ENCODE data around the gene MAGEB2.
"Not testable (repeated sequence)": the region's sequence is repeated elsewhere in the genome, so short reads cannot be mapped to it uniquely, and the experiment has no call there.

MAGEB2 gene

GRCh38 chrX:30215357-30215843 lies at the start of gene MAGEB2:
TSS of gene MAGEB2 (plus strand) at chrX:30215563. CDS start at chrX:30218581, 3,018 bp downstream.
- Mint-ChIP-seq H3K27ac (no peak within 1 kb of the TSS), H3K4me1 (no peaks in the 10 kb centered on the region), H3K36me3 (no peaks in the 10 kb centered on the region), H3K4me3 (no peak within 1 kb of the TSS), H3K9me3 (peaks cover 3% of the 10 kb centered on the region)
- no peak for DNase-seq (ENCODE audit: low spot score in 2 of 2)
- no peak for ATAC-seq

GRCh38 chrX:30170900-30171299 lies 44.5 kb upstream of the MAGEB2 start:
- no peak for ATAC-seq
- no peaks in the 10 kb centered on the region for H3K36me3 Mint-ChIP-seq
- no peaks in the 10 kb centered on the region for H3K4me1 Mint-ChIP-seq
- H3K9me3 Mint-ChIP-seq: peaks cover 3% of the 10 kb centered on the region
- no peak overlapping the region for H3K4me3 Mint-ChIP-seq
- no peak for DNase-seq (ENCODE audit: low spot score in 2 of 2)
- no peak overlapping the region for H3K27ac Mint-ChIP-seq

- Mint-ChIP-seq H3K27ac (no peak overlapping the region), H3K4me3 (no peak overlapping the region), H3K4me1 (no peaks in the 10 kb centered on the region), H3K36me3 (no peaks in the 10 kb centered on the region), H3K9me3 (peaks cover 4% of the 10 kb centered on the region)
- DNase-seq (ENCODE audit: low spot score in 2 of 2): no peak
- ATAC-seq: no peak
These were observed 34.0 kb upstream of the MAGEB2 start for GRCh38 chrX:30181353-30181752.

GRCh38 chrX:30183554-30183953 lies 31.8 kb upstream of the MAGEB2 start:
- peaks cover 3% of the 10 kb centered on the region for H3K9me3 Mint-ChIP-seq
- H3K4me3 Mint-ChIP-seq: no peak overlapping the region
- no peaks in the 10 kb centered on the region for H3K36me3 Mint-ChIP-seq
- no peak for DNase-seq (ENCODE audit: low spot score in 2 of 2)
- ATAC-seq: no peak
- no peak overlapping the region for H3K27ac Mint-ChIP-seq
- H3K4me1 Mint-ChIP-seq: no peaks in the 10 kb centered on the region

GRCh38 chrX:30190426-30190825 lies 24.9 kb upstream of the MAGEB2 start:
- no peak for DNase-seq (ENCODE audit: low spot score in 2 of 2)
- H3K27ac Mint-ChIP-seq: no peak overlapping the region
- H3K9me3 Mint-ChIP-seq: peaks cover 3% of the 10 kb centered on the region
- no peak overlapping the region for H3K4me3 Mint-ChIP-seq
- H3K4me1 Mint-ChIP-seq: no peaks in the 10 kb centered on the region
- no peaks in the 10 kb centered on the region for H3K36me3 Mint-ChIP-seq
- ATAC-seq: no peak

GRCh38 chrX:30193910-30194309 lies 21.5 kb upstream of the MAGEB2 start:
- H3K4me1 Mint-ChIP-seq; H3K27ac Mint-ChIP-seq; H3K9me3 Mint-ChIP-seq; DNase-seq (ENCODE audit: low spot score in 2 of 2); H3K4me3 Mint-ChIP-seq; H3K36me3 Mint-ChIP-seq; ATAC-seq: not testable (repeated sequence)

GRCh38 chrX:30196322-30196721 lies 19.0 kb upstream of the MAGEB2 start:
- ATAC-seq: no peak
- Mint-ChIP-seq H3K4me3 (no peak overlapping the region), H3K36me3 (no peaks in the 10 kb centered on the region), H3K4me1 (no peaks in the 10 kb centered on the region), H3K27ac (no peak overlapping the region), H3K9me3 (peaks cover 8% of the 10 kb centered on the region)
- no peak for DNase-seq (ENCODE audit: low spot score in 2 of 2)

GRCh38 chrX:30212172-30212571 lies 3.2 kb upstream of the MAGEB2 start:
- DNase-seq (ENCODE audit: low spot score in 2 of 2): no peak
- Mint-ChIP-seq H3K27ac (no peak overlapping the region), H3K9me3 (peaks cover 3% of the 10 kb centered on the region), H3K4me1 (no peaks in the 10 kb centered on the region), H3K36me3 (no peaks in the 10 kb centered on the region), H3K4me3 (no peak overlapping the region)
- ATAC-seq: no peak

GRCh38 chrX:30217465-30217864 lies 2.1 kb downstream of the MAGEB2 start:
- Mint-ChIP-seq H3K4me1 (no peaks in the 10 kb centered on the region), H3K36me3 (no peaks in the 10 kb centered on the region), H3K27ac (no peak overlapping the region), H3K9me3 (no peaks in the 10 kb centered on the region), H3K4me3 (no peak overlapping the region)
- DNase-seq (ENCODE audit: low spot score in 2 of 2) (no peak), ATAC-seq (no peak)

- Mint-ChIP-seq H3K4me3 (no peak overlapping the region), H3K36me3 (no peaks in the 10 kb centered on the region), H3K4me1 (no peaks in the 10 kb centered on the region), H3K27ac (no peak overlapping the region), H3K9me3 (no peaks in the 10 kb centered on the region)
- no peak for ATAC-seq
- no peak for DNase-seq (ENCODE audit: low spot score in 2 of 2)
These were observed 4.0 kb downstream of the MAGEB2 start for GRCh38 chrX:30219372-30219771.

GRCh38 chrX:30220661-30221060 lies 5.3 kb downstream of the MAGEB2 start:
- Mint-ChIP-seq H3K36me3 (no peaks in the 10 kb centered on the region), H3K27ac (no peak overlapping the region), H3K4me1 (no peaks in the 10 kb centered on the region), H3K4me3 (no peak overlapping the region), H3K9me3 (no peaks in the 10 kb centered on the region)
- ATAC-seq: no peak
- no peak for DNase-seq (ENCODE audit: low spot score in 2 of 2)

GRCh38 chrX:30224536-30224935 lies 9.2 kb downstream of the MAGEB2 start:
- DNase-seq (ENCODE audit: low spot score in 2 of 2): no peak
- no peak for ATAC-seq
- Mint-ChIP-seq H3K9me3 (no peaks in the 10 kb centered on the region), H3K36me3 (no peaks in the 10 kb centered on the region), H3K27ac (no peak overlapping the region), H3K4me1 (no peaks in the 10 kb centered on the region), H3K4me3 (no peak overlapping the region)

- Mint-ChIP-seq H3K4me3 (no peak overlapping the region), H3K27ac (no peak overlapping the region), H3K9me3 (no peaks in the 10 kb centered on the region), H3K36me3 (no peaks in the 10 kb centered on the region), H3K4me1 (no peaks in the 10 kb centered on the region)
- ATAC-seq (no peak), DNase-seq (ENCODE audit: low spot score in 2 of 2) (no peak)
These were observed 13.2 kb downstream of the MAGEB2 start for GRCh38 chrX:30228526-30228925.

- Mint-ChIP-seq H3K27ac (no peak within 1 kb of the TSS), H3K4me1 (no peaks in the 10 kb centered on the region), H3K9me3 (no peaks in the 10 kb centered on the region), H3K36me3 (no peaks in the 10 kb centered on the region), H3K4me3 (no peak within 1 kb of the TSS)
- DNase-seq (ENCODE audit: low spot score in 2 of 2) (no peak), ATAC-seq (no peak)
These were observed 15.0 kb downstream of the MAGEB2 start, which contains the start of gene MAGEB3 for GRCh38 chrX:30230395-30230794. TSS of gene MAGEB3 (plus strand) at chrX:30230657. CDS start at chrX:30235925, 5,268 bp downstream.

GRCh38 chrX:30241724-30242415 lies 26.5 kb downstream of the MAGEB2 start, which contains the start of gene MAGEB4:
TSS of gene MAGEB4 (plus strand) at chrX:30242000. CDS start at chrX:30242136, 136 bp downstream.
- no peaks in the 10 kb centered on the region for H3K36me3 Mint-ChIP-seq
- no peak for DNase-seq (ENCODE audit: low spot score in 2 of 2)
- no peak for ATAC-seq
- no peak within 1 kb of the TSS for H3K4me3 Mint-ChIP-seq
- H3K27ac Mint-ChIP-seq: no peak within 1 kb of the TSS
- no peaks in the 10 kb centered on the region for H3K4me1 Mint-ChIP-seq
- H3K9me3 Mint-ChIP-seq: no peaks in the 10 kb centered on the region

- no peaks in the 10 kb centered on the region for H3K9me3 Mint-ChIP-seq
- ATAC-seq (no peak), DNase-seq (ENCODE audit: low spot score in 2 of 2) (no peak)
- no peak within 1 kb of the TSS for H3K4me3 Mint-ChIP-seq
- H3K27ac Mint-ChIP-seq: no peak within 1 kb of the TSS
- no peaks in the 10 kb centered on the region for H3K36me3 Mint-ChIP-seq
- H3K4me1 Mint-ChIP-seq: no peaks in the 10 kb centered on the region
These were observed 31.6 kb downstream of the MAGEB2 start, which contains the start of gene MAGEB1 for GRCh38 chrX:30246769-30247489. TSS of gene MAGEB1 (plus strand) at chrX:30247146. CDS start at chrX:30250494, 3,348 bp downstream.
